Measurements from ENCODE around the gene CLASP2.
"Not testable (repeated sequence)": the region's sequence is repeated elsewhere in the genome, so short reads cannot be mapped to it uniquely, and the experiment has no call there.

DNA sequence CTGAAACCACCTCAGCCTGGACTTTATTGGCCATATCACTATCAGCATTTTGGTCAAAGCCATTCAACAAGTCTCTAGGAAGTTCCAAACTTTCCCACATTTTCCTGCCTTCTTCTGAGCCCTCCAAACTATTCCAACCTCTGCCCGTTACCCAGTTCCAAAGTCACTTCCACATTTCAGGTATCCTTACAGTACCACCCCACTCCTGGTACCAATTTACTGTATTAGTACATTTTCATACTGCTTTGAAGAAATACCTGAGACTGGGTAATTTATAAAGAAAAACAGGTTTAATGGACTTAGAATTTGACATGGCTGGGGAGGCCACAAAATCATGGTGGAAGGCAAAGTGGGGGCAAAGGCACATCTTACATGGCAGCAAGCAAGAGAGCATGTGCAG is 36.3 kb upstream of the CLASP2 start:
- TF ChIP-seq, protein P1, sequence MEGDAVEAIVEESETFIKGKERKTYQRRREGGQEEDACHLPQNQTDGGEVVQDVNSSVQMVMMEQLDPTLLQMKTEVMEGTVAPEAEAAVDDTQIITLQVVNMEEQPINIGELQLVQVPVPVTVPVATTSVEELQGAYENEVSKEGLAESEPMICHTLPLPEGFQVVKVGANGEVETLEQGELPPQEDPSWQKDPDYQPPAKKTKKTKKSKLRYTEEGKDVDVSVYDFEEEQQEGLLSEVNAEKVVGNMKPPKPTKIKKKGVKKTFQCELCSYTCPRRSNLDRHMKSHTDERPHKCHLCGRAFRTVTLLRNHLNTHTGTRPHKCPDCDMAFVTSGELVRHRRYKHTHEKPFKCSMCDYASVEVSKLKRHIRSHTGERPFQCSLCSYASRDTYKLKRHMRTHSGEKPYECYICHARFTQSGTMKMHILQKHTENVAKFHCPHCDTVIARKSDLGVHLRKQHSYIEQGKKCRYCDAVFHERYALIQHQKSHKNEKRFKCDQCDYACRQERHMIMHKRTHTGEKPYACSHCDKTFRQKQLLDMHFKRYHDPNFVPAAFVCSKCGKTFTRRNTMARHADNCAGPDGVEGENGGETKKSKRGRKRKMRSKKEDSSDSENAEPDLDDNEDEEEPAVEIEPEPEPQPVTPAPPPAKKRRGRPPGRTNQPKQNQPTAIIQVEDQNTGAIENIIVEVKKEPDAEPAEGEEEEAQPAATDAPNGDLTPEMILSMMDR (IDR thresholded peaks at IDR 0.05 in 4 of 5, conservative IDR thresholded peaks at IDR 0.05 in 1 of 5): not testable (repeated sequence)
- not testable (repeated sequence) for TF ChIP-seq POLR2A (IDR thresholded peaks at IDR 0.05)
